ENCODE results near the gene PP2D1.
"Not testable (repeated sequence)": the region's sequence is repeated elsewhere in the genome, so short reads cannot be mapped to it uniquely, and the experiment has no call there.

PP2D1 gene, protein sequence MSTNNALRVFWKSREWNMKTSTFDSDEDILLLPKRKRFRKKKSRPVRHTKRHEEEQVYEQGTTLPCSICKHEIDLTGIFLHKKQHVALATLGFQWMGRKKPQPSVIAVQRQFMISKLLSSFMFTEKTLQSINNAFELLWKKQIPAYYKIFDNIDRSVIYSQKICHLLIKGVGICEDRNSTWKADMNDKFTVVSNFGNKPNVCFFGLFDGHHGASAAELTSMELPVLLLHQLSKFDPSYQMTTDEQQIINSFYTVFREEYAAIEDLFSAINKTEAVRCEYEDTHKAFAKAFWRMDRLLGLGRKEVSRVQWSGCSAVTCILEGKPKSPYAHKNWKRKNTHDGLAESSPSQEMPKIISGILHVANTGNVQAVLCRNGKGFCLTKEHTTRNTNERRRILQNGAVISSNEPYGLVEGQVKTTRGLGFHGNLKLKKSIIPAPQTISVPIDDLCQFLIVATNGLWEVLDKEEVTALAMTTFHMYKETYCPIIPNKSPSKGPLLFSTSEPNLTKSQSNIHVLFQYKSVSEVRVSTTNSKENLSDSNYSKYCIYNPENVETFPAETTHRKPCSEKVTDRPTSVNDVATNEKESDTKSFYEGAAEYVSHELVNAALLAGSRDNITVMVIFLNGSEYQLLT

DNA sequence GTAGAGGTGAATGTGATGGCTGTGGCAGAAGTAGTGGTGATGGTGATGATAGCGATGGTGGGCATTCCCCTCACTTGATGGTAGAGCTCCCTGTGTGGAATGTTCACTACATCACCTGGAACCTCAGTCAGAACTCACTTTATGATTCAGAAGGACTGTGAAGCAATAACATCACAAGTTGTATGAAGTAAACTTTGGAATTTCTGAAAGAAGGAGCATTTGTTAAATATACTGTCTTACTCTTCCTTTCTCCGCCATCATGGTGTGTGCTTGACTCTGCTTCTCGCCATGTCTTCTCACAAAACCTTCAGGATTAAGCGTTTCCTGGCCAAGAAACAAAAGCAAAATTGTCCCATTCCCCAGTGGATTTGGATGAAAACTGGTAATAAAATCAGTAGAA is at the start of gene PP2D1:
TSS of gene PP2D1 (minus strand) at position 101 of the 400 bp plus-strand sequence. CDS start 192 bp downstream, outside the sequence.
- DNase-seq, result no peak

DNA sequence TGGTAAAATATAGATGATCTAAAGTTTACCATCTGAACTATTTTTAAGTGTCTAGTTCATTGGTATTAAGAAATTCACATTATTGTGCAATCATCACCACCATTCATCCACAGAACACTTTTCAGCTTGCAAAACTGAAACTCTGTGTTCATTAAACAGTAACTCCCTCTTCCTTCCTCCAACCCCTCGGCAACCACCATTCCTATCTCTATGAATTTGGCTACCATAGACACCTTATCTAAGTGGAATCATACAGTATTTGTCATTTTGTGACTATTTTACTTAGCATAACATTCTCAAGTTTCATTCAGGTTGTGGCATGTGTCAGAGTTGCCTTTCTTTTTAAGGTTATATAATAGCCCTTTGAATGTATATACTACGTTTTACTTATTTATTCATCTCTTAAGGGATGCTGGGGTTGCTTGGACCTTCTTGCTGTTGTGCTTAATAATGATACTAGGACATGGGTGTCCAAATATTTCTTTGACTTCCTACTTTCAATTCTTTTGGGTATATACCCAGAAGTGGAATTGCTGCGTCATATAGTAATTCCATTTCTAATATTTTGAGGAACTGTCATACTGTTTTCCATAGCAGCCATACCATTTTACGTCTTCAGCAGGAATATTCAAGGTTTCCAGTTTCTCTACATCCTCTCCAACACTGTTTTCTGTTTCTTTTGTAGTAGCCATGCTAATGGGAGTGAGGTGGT is 49.1 kb upstream of the PP2D1 start:
- no peak for DNase-seq

DNA sequence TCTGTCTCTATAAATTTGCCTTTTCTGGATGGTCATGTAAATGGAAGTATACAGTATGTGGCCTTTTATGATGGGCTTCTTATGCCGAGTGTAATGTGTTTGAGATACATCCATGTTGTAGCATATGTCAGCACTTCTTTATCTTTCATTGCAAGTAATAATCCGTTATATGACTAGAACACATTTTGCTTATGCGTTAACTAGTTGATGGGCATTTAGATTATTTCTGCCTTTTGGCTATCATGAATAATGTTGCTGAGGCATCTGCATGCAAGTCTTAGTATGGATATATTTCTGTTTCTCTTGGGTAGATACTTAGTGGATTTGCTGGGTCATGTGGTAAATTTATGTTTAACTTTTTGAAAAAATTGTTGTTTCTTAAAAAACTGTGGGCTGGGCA is 47.9 kb upstream of the PP2D1 start:
- no peak for DNase-seq

DNA sequence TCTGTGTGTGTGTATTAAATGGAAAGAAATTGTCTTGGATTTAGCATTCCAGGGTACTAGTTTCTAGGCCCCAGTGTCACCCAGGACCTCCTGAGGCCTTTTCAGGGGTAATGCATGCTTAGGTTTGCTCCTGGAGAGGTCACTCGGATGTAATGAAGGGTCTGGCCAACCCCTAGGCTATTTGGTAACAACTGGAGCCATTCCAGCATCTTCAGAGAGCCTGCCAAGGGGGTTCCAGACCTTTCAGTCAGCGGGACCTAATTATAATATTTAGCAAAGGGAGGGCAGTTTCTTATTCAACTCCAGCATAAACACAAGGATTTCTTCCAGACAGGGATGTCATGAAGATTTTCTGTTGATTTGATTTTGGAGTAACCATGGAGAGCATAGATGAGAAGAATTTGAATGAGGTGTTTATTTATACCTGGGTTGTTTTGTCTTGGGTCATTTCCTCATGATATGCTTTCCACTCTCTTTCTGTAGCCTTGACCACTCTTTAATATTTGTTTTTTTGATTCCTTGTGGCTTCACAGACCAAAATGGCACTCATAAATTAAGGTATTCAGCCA is 45.6 kb upstream of the PP2D1 start:
- DNase-seq, result no peak

DNA sequence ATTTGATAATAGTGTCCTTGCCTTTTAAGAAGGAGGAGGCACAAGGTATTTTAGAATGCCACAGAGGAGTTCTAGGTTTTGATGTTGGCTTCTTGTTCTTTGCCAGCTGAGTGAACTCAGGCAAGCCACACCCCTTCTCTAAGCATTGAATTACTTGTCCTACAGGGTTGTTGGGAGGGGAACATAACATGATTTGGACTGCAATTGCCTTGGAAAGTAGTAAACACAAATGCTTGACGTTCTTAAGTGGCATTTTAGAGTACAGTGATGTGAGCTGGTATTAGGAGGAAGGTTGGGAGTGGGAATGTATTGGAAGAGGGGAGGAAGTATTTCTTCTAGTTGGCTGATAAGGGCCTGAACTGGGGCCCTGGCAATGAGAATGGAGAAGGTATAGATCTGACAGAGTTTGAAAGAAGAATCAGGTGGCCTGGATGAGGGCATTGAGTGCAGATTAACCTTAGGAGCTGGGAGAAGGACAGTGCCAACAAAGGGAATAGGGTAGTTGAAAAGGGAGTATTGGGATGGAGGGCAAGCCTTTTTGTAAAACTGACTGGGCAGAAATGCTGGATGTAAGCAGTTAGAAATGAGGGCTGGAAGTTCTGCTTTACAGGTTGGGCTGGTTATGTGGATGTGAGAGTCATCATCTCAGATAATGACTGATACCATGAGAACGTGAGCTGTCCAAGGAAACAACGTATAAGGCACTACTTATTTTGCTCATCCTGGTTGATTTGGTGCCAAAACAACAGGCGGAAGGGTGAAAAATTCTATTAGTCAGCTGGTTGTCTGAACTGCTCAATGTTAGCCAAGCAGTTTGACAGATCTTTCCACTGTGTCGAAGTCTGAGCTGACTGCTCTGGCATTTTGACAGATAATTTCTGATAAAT is 44.9 kb upstream of the PP2D1 start:
- DNase-seq, result peak; percentile 72

DNA sequence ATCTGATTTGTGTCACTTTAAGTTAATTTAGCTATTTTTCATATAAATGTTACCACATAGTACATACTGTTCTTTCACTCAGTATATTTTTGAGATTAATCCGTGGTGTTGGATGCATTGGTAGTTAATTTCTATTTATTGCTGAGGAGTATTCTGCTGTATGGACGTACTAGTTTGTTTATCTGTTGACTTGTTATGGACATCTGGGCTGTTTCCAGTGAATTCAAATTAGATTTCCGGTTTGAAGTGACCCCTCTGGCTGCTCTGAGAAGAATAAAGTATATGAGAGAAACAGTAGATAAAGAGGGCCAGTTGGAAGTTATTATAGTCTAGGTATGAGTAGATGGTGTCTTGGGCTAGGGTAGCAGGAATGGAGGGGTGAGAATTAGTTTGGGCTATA is 43.8 kb upstream of the PP2D1 start:
- DNase-seq, result no peak

DNA sequence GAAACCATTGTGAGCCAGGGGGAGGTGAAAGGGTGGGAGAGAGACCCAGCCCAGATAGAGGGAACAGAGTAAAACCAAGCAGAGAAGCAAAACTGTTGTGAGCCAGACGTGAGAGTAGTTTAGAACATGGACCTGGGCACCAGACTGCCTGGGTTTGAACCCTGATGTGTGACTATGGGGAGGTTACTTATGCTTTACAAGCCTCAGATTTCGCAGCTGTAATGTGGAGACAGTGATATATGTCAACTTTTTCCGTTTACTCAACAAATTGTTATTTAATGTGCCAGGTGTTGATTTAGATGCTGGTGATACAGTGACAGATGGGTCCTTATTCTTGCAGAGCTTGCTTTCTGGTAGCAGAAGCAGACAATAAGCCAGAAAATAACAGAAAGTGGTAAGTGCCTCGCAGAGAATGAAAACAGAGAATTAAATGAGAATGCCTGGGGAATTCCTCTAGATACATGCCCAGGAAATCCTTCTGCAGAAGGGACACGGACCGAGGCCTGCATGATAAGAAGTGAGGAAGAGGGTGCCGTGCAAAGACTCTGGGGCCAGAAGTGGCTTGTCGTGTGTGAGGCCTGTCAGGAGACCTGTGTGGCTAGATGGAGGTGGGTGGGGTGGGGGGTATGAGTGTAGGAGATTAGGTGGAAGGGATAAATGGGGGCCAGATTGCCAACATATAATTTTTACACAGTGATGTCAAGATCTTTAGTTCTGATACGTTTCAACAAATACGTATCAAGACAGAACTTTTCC is 43.1 kb upstream of the PP2D1 start:
- peak; percentile 78 for DNase-seq

DNA sequence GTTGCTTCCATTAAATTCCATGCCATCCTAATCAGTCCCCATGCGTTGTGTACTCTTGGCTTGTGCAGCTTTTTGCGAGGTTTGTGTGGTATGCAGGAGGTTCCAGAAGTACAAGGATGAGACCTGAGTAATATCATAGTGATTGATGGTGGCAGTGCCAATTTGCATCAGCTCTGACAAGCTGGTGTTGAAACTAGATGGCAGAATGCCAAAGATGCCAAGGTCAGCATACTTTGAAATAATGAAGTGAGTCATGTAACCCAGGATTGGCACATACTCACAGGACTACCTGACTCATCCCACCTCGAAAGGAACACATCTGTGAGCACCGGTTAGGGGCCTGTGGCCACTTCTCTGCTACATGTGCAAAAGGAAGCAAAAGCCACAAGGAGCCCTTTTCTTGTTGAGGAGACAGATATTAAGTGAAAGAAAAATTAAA is 42.5 kb upstream of the PP2D1 start:
- DNase-seq, result peak; percentile 96

DNA sequence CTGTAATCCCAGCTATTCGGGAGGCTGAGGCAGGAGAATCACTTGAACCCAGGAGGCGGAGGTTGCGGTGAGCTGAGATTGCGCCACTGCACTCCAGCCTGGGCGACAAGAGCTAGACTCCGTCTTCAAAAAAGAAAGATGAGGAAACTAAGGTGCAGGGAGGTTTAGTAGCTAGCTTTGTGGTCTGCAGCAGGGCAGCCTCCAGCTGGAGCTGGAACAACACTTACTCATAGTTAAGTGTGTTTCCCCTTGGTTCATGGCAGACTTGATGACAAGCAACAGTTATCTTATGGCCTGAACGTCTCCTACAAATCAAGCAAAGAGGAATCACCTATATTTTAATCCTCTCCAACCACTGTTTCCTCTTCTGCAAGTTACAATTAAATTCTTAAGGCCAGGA is 40.8 kb upstream of the PP2D1 start:
- no peak for DNase-seq

DNA sequence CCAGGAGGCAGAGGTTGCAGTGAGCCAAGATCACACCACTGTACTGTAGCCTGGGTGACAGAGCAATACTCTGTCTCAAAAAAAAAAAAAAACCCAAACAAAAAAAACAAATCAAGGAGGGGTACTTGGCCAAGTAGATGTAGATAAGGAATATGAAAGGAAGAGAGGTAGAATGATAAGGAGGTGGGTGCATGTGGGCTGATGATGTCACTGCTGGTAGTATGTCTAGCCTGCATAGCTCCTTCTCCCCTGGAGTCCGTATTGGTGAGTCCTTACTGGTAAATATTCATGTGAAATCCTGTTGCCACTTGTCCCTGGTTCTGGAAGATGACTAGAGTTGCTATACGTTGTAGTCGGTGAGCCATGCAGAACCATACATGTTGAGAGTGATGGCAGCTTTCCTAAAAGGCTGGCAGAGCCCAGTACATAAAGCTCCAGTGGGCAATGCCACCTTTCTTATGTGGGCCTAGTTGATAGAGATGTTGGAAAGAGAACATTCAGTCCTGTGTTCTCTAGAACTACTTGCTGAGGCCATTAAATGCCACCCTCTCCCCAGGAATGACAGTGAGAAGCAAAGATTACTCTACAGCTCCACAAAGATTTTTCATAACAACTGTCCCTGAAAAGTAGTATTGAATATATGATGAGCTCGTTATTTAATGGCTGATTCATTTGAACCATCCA is 39.2 kb upstream of the PP2D1 start:
- DNase-seq, result no peak

DNA sequence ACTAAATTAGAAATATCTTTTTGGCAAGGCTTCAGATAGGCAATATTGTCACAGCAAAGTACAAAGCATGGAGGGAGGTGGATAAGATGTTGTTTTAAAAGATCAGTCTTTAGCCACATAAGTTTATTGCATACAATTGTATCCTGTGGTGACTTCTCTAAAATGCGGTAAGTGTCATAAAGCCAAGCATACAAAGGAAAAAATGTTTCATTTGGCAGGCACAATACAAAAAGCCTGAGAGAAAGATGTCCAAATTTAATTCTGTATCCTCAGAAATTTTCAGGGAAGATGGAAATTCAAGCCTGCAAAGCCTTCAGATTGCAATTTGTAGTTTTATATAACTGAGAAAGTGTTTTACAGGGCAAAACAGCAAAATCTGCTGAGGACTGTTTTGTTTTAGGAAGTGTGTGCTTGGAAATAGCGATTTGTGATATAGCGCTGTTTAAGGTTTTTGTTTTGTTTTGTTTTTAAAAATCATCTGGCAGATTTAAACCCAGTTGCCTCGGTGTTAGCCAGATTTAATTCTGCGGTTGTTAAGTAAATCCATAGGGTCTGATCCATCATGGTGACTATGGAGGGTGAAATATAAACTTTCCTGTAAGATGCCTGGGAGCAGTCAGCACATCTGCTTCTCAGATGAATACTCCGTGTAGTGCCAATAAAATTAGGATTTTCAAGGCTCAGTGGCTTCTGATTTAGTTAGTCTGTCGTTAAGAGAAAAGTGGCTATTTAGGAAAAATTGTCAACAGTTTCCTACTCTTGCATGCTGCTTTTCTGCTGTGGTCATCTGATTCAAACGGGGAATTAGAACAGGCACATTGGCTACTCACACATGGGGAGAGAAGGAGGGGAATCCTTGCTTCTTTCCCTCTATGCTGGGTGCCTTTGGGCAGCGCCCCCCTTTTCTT is 36.2 kb upstream of the PP2D1 start:
- DNase-seq, result no peak

DNA sequence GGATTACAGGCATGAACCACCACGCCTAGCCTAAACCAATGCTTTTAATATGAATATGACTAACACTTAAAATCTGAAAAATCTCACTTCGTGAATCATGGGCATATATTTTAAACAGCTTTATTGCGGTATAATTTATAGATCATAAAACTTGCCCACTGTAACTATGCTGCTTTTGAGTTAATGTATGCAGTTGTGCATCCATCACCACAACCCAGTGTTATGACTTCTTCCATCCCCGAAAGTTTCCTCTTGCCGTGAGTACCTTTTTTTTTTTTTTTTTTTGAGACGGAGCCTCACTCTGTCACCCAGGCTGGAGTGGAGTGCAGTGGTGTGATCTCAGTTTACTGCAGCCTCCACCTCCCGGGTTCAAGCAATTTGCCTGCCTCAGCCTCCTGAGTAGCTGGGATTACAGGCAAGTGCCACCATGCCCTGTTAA is 35.3 kb upstream of the PP2D1 start:
- no peak for DNase-seq

DNA sequence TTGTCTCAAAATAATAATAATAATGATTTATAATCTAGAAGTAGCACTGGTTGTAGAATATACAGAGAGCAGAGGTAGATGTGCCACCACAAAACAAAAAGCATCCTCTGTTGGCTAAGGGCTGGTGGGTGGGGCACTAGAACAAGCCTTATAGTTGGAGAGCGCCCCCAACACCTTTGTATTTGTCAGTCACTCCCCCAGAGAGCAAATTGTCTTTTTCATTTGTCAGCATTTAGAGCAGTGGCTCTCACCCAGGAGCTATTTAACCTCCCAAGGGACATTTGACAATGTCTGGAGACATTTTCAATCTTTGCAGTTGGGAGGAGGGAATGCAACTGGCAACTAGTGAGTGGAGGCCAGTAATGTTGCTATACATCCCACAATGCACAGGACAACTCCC is 34.5 kb upstream of the PP2D1 start:
- DNase-seq, result no peak

DNA sequence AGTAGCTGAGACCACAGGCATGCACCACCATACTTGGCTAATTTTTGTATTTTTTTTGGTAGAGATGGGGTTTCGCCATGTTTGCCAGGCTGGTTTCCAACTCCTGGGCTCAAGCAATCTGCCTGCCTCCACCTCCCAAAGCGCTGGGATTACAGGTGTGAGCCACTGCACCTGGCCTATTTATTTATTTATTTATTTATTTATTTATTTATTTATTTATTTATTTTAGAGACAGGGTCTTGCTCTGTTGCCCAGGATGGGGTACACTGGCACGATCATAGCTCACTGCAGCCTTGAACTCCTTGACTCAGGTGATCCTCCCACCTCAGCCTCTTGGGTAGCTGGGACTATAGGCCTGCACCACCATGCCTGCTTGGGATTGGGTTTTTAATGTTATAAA is 33.1 kb upstream of the PP2D1 start:
- DNase-seq, result not testable (repeated sequence)

DNA sequence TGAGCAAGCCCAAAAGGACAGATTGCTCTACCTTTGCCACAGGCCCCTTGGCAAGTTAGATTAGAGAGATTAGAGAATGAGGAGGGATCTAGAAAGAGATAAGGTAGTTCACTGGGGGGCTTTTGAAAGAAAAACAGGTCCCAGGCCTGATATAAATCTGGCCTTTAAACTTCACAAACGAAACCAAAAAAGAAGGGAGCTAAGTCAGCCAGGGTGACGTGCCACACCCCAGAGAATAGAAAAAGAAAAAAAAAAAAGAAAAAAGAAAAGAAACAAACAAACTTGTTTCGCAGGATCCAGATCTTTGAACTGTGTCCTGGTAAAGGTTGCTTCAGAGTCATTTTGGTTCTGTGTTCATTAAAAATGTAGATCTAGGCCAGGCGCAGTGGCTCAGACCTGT is 31.8 kb upstream of the PP2D1 start:
- no peak for DNase-seq

DNA sequence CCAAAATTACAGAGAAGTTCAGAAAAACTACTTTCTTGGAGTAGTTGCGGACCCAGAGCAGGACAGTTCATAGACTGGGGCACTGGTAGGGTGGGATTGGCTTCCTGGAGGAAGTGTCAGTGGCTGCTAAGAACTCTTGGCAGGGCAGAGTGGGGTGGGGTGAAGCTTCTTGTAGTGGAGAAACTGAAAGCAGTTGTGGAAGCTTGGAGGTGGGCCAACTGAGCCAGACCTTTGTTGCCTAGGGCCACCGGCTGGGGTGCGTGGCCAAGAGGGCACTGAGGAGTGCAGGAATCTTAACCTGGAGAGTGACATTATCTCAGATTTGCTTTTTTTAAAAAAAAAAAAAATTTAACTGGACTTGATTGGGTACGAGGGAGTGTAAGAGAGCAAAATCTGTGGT is 31.3 kb upstream of the PP2D1 start:
- DNase-seq, result peak; percentile 94

DNA sequence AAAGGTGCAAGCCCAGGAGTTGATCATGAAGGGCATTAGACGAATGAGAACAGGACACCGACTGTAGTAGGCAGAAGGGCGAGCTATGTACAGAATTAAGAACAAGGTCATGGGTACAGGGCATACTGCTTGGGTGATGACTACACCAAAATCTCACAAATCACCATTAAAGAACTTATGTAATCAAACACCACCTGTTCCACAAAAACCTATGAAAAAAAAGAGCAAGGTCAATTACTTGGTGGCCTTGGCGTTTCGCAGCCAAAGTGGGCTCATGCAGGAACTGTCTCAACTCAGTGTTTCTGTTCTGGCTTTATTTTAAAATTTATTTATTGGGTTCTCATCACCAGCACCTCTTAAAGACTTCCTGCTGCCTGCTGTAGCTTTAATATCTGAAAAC is 30.3 kb upstream of the PP2D1 start:
- no peak for DNase-seq

DNA sequence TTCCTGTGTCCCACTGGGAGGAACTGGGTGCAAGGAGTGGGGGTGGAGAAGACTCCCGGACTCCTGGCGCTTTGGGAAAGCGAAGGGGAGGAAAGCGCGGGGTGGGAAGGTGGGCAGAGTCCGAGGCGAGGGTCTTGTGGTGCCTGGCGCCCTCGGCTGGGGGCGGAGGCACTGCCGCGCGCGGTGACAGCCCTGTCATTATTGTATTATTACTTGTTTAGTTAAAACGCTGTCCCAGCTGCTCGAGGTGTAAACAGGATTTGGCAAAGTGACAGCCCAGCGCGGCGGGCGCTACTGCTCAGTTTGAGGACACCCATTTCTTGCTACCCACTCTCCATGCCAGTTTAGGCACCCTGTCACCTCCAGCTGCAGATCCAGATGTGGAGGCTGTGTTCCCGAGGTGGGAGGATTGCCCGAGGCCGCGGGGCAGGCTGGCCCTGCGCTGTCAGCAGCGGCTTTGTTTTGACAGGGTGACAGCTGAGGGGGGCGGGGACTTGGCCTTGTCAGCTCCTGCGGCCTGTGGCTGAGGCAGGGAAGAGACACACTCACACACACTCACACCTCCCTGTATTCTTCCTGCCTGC is 29.2 kb upstream of the PP2D1 start:
- DNase-seq, result peak; percentile 93

DNA sequence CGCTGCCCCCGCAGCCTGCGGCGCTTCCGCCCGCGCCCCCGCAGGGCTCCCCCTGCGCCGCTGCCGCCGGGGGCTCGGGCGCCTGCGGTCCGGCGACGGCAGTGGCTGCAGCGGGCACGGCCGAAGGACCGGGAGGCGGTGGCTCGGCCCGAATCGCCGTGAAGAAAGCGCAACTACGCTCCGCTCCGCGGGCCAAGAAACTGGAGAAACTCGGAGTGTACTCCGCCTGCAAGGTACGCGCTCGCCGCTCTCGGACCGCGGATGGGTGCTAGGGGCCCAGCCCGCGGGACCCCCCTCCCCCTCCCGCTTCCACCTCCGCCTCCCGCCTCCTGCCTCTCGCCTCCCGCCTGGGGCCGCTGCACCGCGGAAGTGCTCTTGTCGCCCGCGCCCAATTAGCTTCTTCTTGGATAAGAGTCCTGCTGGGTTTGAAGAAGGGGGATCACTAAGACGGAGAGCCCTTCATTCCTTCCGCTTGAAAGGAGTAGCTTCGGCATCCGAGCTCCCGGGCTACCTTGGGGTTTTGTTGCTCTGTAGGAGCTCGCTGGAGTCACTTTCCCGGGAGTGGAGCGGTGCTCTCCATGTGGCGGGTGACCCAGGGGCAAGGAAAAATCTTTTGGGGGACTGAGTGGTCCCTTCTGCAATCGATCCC is 28.6 kb upstream of the PP2D1 start:
- DNase-seq, result peak; percentile 84
